Neuronal stem cell (in vitro differentiated cells): ENCODE results near the gene PKNOX1.
"Not testable (repeated sequence)": the region's sequence is repeated elsewhere in the genome, so short reads cannot be mapped to it uniquely, and the experiment has no call there.

Source experiments
- DNase-seq: peaks from one replicate; pipeline ENCODE4 v3.0.0-alpha.2; 2013; ENCODE audit warnings: low spot score
- H2AFZ ChIP-seq: one replicate; pipeline ENCODE4 v1.6.1; 2013; ENCODE audit warnings: mild to moderate bottlenecking, low read length, inconsistent platforms
- H2AK5ac ChIP-seq: 2 replicates; pipeline ENCODE4 v1.6.1; 2013; ENCODE audit warnings: low read depth, mild to moderate bottlenecking, inconsistent platforms, low read length, moderate library complexity, mixed read lengths
- H2BK120ac ChIP-seq: 2 replicates; pipeline ENCODE4 v1.6.1; 2013; ENCODE audit warnings: low read depth, mild to moderate bottlenecking, inconsistent platforms, low read length, moderate library complexity, mixed read lengths
- H2BK12ac ChIP-seq: one replicate; pipeline ENCODE4 v1.6.1; 2013; ENCODE audit warnings: low read length, inconsistent platforms
- H2BK15ac ChIP-seq: 2 replicates; pipeline ENCODE4 v1.6.1; 2013; ENCODE audit warnings: mild to moderate bottlenecking, low read length, inconsistent platforms, mixed read lengths
- H2BK5ac ChIP-seq: one replicate; pipeline ENCODE4 v1.6.1; 2013; ENCODE audit warnings: inconsistent platforms, mild to moderate bottlenecking, low read length, moderate library complexity
- H3K14ac ChIP-seq: one replicate; pipeline ENCODE4 v1.6.1; 2013; ENCODE audit warnings: low read length, inconsistent platforms
- H3K18ac ChIP-seq: 2 replicates; pipeline ENCODE4 v1.6.1; 2013; ENCODE audit warnings: low read length, inconsistent platforms
- H3K23ac ChIP-seq: 2 replicates; pipeline ENCODE4 v1.6.1; 2013; ENCODE audit warnings: low read depth, mild to moderate bottlenecking, mixed read lengths, low read length, inconsistent platforms; ENCODE audit not compliant: poor library complexity
- H3K27ac ChIP-seq: replicated peaks from 3 replicates; pipeline ENCODE4 v1.5.1; 2013; ENCODE audit warnings: low read length, inconsistent platforms
- H3K27me3 ChIP-seq, 3 experiments: 2 replicates each; pipeline ENCODE4 v1.6.1; 2013; ENCODE audit warnings: low read length in 3 of 3, mild to moderate bottlenecking in 2 of 3, inconsistent platforms in 1 of 3, low read depth in 1 of 3, mixed read lengths in 1 of 3, moderate library complexity in 1 of 3; ENCODE audit not compliant: control insufficient read depth in 3 of 3, insufficient read depth in 3 of 3
- H3K36me3 ChIP-seq, 2 donors: replicated peaks in 1 of 2; 2 replicates each; pipeline ENCODE4 v1.6.1; 2013; ENCODE audit warnings: low read length in 2 of 2; ENCODE audit not compliant: control insufficient read depth in 2 of 2, insufficient read depth in 2 of 2
- H3K4ac ChIP-seq: 2 replicates; pipeline ENCODE4 v1.6.1; 2013; ENCODE audit warnings: inconsistent platforms, mild to moderate bottlenecking, low read length, moderate library complexity
- H3K4me1 ChIP-seq, 2 donors: 1 replicate in 1 of 2; 2 replicates in 1 of 2; pipeline ENCODE4 v1.6.1; 2013; ENCODE audit warnings: low read length in 2 of 2, low read depth in 1 of 2; ENCODE audit not compliant: control insufficient read depth in 2 of 2, insufficient read depth in 1 of 2
- H3K4me2 ChIP-seq: one replicate; pipeline ENCODE4 v1.6.1; 2013; ENCODE audit warnings: mild to moderate bottlenecking, low read length, inconsistent platforms; ENCODE audit not compliant: insufficient read depth, poor library complexity, severe bottlenecking
- H3K4me3 ChIP-seq, 2 donors: 2 replicates each; pipeline ENCODE4 v1.5.1; 2013; ENCODE audit warnings: low read length in 2 of 2, mild to moderate bottlenecking in 2 of 2, inconsistent platforms in 1 of 2, moderate library complexity in 1 of 2
- H3K79me1 ChIP-seq: one replicate; pipeline ENCODE4 v1.6.1; 2013; ENCODE audit warnings: low read depth, mild to moderate bottlenecking, inconsistent platforms, low read length, moderate library complexity
- H3K9ac ChIP-seq: one replicate; pipeline ENCODE4 v1.6.1; 2013; ENCODE audit warnings: mild to moderate bottlenecking, low read depth, low read length, inconsistent platforms; ENCODE audit not compliant: poor library complexity
- H3K9me3 ChIP-seq, 2 donors: replicated peaks in 1 of 2; 2 replicates each; pipeline versions ENCODE3 to v1.6.1; 2013; ENCODE audit warnings: low read length in 2 of 2, mild to moderate bottlenecking in 2 of 2, inconsistent platforms in 1 of 2, low read depth in 1 of 2, mixed read lengths in 1 of 2, moderate library complexity in 1 of 2; ENCODE audit not compliant: control insufficient read depth in 2 of 2, insufficient read depth in 1 of 2
- H4K8ac ChIP-seq: one replicate; pipeline ENCODE4 v1.6.1; 2013; ENCODE audit warnings: low read depth, mild to moderate bottlenecking, inconsistent platforms, low read length, moderate library complexity
- H4K91ac ChIP-seq: one replicate; pipeline ENCODE4 v1.6.1; 2013; ENCODE audit warnings: low read length, low read depth, mild to moderate bottlenecking, inconsistent platforms; ENCODE audit not compliant: poor library complexity
- WGBS, 2 donors: extraction: QIAGEN DNeasy Blood & Tissue Kit; methylation state at CpG; one replicate each; pipeline ENCODE4 v1.1.7; 2013; ENCODE audit warnings: missing lambda C conversion rate in 2 of 2, mixed read lengths in 1 of 2; ENCODE audit not compliant: insufficient read length in 2 of 2, insufficient replicate concordance in 1 of 2; ENCODE audit errors: extremely low coverage in 2 of 2; 5-methylcytosine and 5-hydroxymethylcytosine counted together

The PKNOX1 gene

GRCh38 chr21:42933973-42934372 lies 40.4 kb upstream of the PKNOX1 start:
- not testable (repeated sequence) for H2BK120ac ChIP-seq, H3K4me1 ChIP-seq, H4K91ac ChIP-seq, H3K79me1 ChIP-seq, H4K8ac ChIP-seq, DNase-seq, H3K4me3 ChIP-seq, H3K36me3 ChIP-seq, H3K9ac ChIP-seq, H3K27me3 ChIP-seq, H3K23ac ChIP-seq, H2BK15ac ChIP-seq, H3K9me3 ChIP-seq, H3K18ac ChIP-seq, H3K4me2 ChIP-seq, H2AFZ ChIP-seq, H2BK12ac ChIP-seq, H2BK5ac ChIP-seq, H3K27ac ChIP-seq, H3K14ac ChIP-seq, H2AK5ac ChIP-seq, H3K4ac ChIP-seq
- no CpG with 5 or more reads among the region's 12 CpGs for WGBS, 2 donors

- H3K23ac ChIP-seq, H3K4me1 ChIP-seq, H2AK5ac ChIP-seq, DNase-seq, H3K9ac ChIP-seq, H2BK5ac ChIP-seq, H3K27me3 ChIP-seq, H4K8ac ChIP-seq, H2BK120ac ChIP-seq, H3K4me3 ChIP-seq, H3K14ac ChIP-seq, H3K36me3 ChIP-seq, H2BK15ac ChIP-seq, H3K4me2 ChIP-seq, H2BK12ac ChIP-seq, H4K91ac ChIP-seq, H3K18ac ChIP-seq, H3K9me3 ChIP-seq, H3K79me1 ChIP-seq, H2AFZ ChIP-seq, H3K27ac ChIP-seq, H3K4ac ChIP-seq: not testable (repeated sequence)
- WGBS, 2 donors, result no CpG with 5 or more reads among the region's 5 CpGs
These were observed 38.0 kb upstream of the PKNOX1 start for GRCh38 chr21:42936360-42936759.

GRCh38 chr21:42937034-42937940 lies 37.1 kb upstream of the PKNOX1 start:
- H3K27me3 ChIP-seq, H2BK5ac ChIP-seq, H3K4me2 ChIP-seq, H3K36me3 ChIP-seq, DNase-seq, H3K4me1 ChIP-seq, H3K4ac ChIP-seq, H3K27ac ChIP-seq, H2AK5ac ChIP-seq, H2AFZ ChIP-seq, H3K23ac ChIP-seq, H3K4me3 ChIP-seq, H3K9ac ChIP-seq, H4K8ac ChIP-seq, H3K9me3 ChIP-seq, H2BK15ac ChIP-seq, H3K14ac ChIP-seq, H3K18ac ChIP-seq, H3K79me1 ChIP-seq, H4K91ac ChIP-seq, H2BK12ac ChIP-seq, H2BK120ac ChIP-seq: not testable (repeated sequence)
- no CpG with 5 or more reads among the region's 16 CpGs for WGBS, 2 donors

GRCh38 chr21:42937960-42938605 lies 36.3 kb upstream of the PKNOX1 start:
- Histone ChIP-seq H3K27me3 (no peaks in the 10 kb centered on the region), H3K4me3 (no peak overlapping the region), H3K4me2 (no peak overlapping the region), H4K8ac (no peak overlapping the region), H2BK12ac (no peak overlapping the region), H3K23ac (no peak overlapping the region), H2AFZ (no peak overlapping the region), H3K27ac (no peak overlapping the region), H3K4me1 (no peaks in the 10 kb centered on the region), H3K4ac (no peak overlapping the region), H3K79me1 (no peaks in the 10 kb centered on the region), H2AK5ac (no peak overlapping the region), H2BK15ac (no peak overlapping the region), H4K91ac (no peak overlapping the region), H3K9me3 (no peaks in the 10 kb centered on the region), H2BK120ac (no peak overlapping the region), H3K36me3 (no peaks in the 10 kb centered on the region), H2BK5ac (no peak overlapping the region), H3K18ac (no peak overlapping the region), H3K14ac (no peak overlapping the region), H3K9ac (no peak overlapping the region)
- WGBS, 2 donors, result no CpG with 5 or more reads among the region's 21 CpGs
- no peak for DNase-seq
